Upper lobe of left lung (tissue), 6 donors: ENCODE measurements around the gene ALG1. TPM values are rescaled to one million over a fixed set of nuclear protein-coding genes. Genes with fewer than 3 reads are reported as not detected.

Experiments
- ATAC-seq, 2 donors: fragments of 200-7000 bp; cut with Tn5 transposase; one replicate each; pipeline ENCODE4 v1.9.1; 2022; ENCODE audit warnings: mild to moderate bottlenecking in 2 of 2, moderate library complexity in 2 of 2; ENCODE audit not compliant: low FRiP score in 2 of 2
- DNase-seq, 2 donors: peaks; one replicate each; pipeline ENCODE4 v3.0.0-alpha.2; 2019 to 2020
- H3K27ac ChIP-seq, 4 donors: fragments of 200-600 bp; sonication (generic); one replicate each; pipeline ENCODE4 v1.5.1; 2016 to 2019
- H3K27me3 ChIP-seq, 4 donors: fragments of 200-600 bp; sonication (generic); one replicate each; pipeline ENCODE4 v1.5.1; 2017 to 2019
- H3K36me3 ChIP-seq, 4 donors: fragments of 200-600 bp; sonication (generic); one replicate each; pipeline ENCODE4 v1.5.1; 2016 to 2019
- H3K4me1 ChIP-seq, 4 donors: fragments of 200-600 bp; sonication (generic); one replicate each; pipeline ENCODE4 v1.5.1; 2018 to 2019
- H3K4me3 ChIP-seq, 4 donors: fragments of 200-600 bp; sonication (generic); one replicate each; pipeline ENCODE4 v1.5.1; 2017 to 2019; ENCODE audit warnings: mild to moderate bottlenecking in 2 of 4, moderate library complexity in 1 of 4
- H3K9me3 ChIP-seq, 4 donors: fragments of 200-600 bp; sonication (generic); one replicate each; pipeline ENCODE4 v1.5.1; 2018 to 2019
- EP300 ChIP-seq, 4 donors: sonication (generic); formaldehyde crosslinking; IDR thresholded peaks; one replicate each; pipeline ENCODE4 v1.5.1; 2017; ENCODE audit warnings: antibody characterized with exemption in 4 of 4, control low read depth in 2 of 4
- POLR2A ChIP-seq, 4 donors: fragments of 450-650 bp; IDR thresholded peaks; one replicate each; pipeline ENCODE4 v1.5.1; 2016 to 2017; ENCODE audit warnings: antibody characterized with exemption in 4 of 4, mild to moderate bottlenecking in 2 of 4
- POLR2AphosphoS5 ChIP-seq, 2 donors: sonication (generic); formaldehyde crosslinking; IDR thresholded peaks; one replicate each; pipeline ENCODE4 v1.5.1; 2017; ENCODE audit warnings: antibody characterized with exemption in 2 of 2
- WGBS, 2 donors: methylation state at CpG; one replicate each; pipeline ENCODE4 v1.1.5; 2017 to 2018; 5-methylcytosine and 5-hydroxymethylcytosine counted together
- total RNA-seq, 6 donors: library from RNA; depleted of rRNA in 4 of 6; stranded (reverse); fragments of >200 nt in 4 of 6; gene quantifications; one replicate each; pipeline versions ENCODE4 v1.1.0 to v1.2.1, GENCODE V29; 2016 to 2021
- TF ChIP-seq, protein P1 (sequence below), 6 experiments: fragments of 450-650 bp in 4 of 6; fragments of 200-600 bp in 2 of 6; sonication (generic) in 2 of 6; IDR thresholded peaks; one replicate each; pipeline ENCODE4 v1.5.1; 2016 to 2019; ENCODE audit warnings: antibody characterized with exemption in 6 of 6
- donor health status: DM: no; HTN: no; CAD: no; lungs with moderate emphysema.
- donor health status: DM: no; HTN: yes; CAD: no; lungs with severe emphysema.

ALG1 gene, protein sequence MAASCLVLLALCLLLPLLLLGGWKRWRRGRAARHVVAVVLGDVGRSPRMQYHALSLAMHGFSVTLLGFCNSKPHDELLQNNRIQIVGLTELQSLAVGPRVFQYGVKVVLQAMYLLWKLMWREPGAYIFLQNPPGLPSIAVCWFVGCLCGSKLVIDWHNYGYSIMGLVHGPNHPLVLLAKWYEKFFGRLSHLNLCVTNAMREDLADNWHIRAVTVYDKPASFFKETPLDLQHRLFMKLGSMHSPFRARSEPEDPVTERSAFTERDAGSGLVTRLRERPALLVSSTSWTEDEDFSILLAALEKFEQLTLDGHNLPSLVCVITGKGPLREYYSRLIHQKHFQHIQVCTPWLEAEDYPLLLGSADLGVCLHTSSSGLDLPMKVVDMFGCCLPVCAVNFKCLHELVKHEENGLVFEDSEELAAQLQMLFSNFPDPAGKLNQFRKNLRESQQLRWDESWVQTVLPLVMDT
- total RNA-seq = 10 to 100 TPM; 10.5 to 24.0 (median 21.9) TPM

DNA sequence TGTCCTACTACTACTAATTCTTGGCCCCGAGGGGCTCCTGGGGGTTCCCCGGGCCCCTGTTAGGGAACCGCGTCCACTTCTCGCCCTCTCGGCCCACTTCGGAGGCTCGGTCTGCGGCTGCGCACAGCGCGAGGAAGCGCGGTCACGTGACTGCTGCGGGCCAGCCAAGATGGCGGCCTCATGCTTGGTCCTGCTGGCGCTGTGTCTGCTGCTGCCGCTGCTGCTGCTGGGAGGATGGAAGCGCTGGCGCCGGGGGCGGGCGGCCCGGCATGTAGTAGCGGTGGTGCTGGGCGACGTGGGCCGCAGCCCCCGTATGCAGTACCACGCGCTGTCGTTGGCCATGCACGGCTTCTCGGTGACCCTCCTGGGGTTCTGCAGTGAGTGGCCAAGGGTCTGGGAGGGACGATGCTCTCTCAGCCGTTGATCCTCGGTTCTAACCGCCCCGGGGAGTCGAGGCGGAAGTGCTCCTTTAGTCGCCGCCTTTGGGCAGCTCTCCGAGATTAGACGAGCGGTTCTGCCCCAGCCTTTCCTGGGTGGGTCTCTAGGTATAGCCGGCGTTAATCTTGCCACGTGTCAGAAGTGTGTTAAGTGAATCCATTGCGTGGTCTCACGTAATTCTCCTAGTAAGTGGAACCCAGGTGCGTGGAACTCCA lies at the start of gene ALG1:
TSS of gene ALG1 (plus strand) at position 163 of the 653 bp plus-strand sequence. CDS start at position 170, 7 bp downstream.
- Histone ChIP-seq H3K9me3 (no peaks in the 10 kb centered on the region), H3K4me1 (peaks cover 11 to 25% (median 15%) of the 10 kb centered on the region in 4 donors), H3K4me3 (peak within 1 kb of the TSS; percentile 66 to 77 (median 69)), H3K36me3 (peaks cover 0 to 27% (median 16%) of the 10 kb centered on the region in 4 donors), H3K27me3 (no peaks in the 10 kb centered on the region), H3K27ac (peak within 1 kb of the TSS; percentile 76 to 85 (median 82))
- WGBS, 2 donors = 0% methylated on average over 21 to 40 of the region's 53 CpGs
- TF ChIP-seq EP300 (IDR thresholded peaks at IDR 0.05) (no peak), POLR2AphosphoS5 (IDR thresholded peaks at IDR 0.05) (peak; percentile 87 to 91), POLR2A (IDR thresholded peaks at IDR 0.05) (peak; percentile 13 to 88 (median 63))
- TF ChIP-seq, protein P1, sequence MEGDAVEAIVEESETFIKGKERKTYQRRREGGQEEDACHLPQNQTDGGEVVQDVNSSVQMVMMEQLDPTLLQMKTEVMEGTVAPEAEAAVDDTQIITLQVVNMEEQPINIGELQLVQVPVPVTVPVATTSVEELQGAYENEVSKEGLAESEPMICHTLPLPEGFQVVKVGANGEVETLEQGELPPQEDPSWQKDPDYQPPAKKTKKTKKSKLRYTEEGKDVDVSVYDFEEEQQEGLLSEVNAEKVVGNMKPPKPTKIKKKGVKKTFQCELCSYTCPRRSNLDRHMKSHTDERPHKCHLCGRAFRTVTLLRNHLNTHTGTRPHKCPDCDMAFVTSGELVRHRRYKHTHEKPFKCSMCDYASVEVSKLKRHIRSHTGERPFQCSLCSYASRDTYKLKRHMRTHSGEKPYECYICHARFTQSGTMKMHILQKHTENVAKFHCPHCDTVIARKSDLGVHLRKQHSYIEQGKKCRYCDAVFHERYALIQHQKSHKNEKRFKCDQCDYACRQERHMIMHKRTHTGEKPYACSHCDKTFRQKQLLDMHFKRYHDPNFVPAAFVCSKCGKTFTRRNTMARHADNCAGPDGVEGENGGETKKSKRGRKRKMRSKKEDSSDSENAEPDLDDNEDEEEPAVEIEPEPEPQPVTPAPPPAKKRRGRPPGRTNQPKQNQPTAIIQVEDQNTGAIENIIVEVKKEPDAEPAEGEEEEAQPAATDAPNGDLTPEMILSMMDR (IDR thresholded peaks at IDR 0.05) = peak in 2 of 6 experiments; percentile 14 to 20
- peak; percentile 90 to 96 for ATAC-seq
- DNase-seq = peak; percentile 88 to 98

DNA sequence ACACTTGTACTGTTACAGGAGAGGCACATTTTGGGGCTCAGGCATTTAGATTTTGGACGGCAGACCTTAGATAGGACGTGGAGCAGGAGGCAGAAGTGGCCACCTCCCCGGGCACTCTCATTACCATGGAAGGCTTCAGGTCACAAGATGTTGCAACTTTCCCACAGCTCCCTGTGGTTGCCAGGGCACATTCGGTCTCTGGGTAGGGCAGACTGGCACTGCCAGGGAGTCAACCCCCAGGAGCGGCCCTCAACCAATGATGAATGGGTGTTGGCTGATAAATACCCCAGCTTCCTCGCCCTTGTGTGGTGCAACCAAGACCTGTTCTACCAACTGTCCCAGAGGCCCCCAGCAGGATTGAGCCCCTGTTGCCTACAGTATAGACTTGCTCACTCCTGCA lies 49.1 kb upstream of the ALG1 start:
- 83 to 85% methylated on average over 2 to 6 of the region's 6 CpGs for WGBS, 2 donors
- TF ChIP-seq EP300 (IDR thresholded peaks at IDR 0.05) (no peak), POLR2A (IDR thresholded peaks at IDR 0.05) (no peak), POLR2AphosphoS5 (IDR thresholded peaks at IDR 0.05) (no peak)
- TF ChIP-seq, protein P1 (IDR thresholded peaks at IDR 0.05) = no peak
- DNase-seq (no peak), ATAC-seq (no peak)
- Histone ChIP-seq H3K27ac (no peak overlapping the region), H3K4me1 (no peaks in the 10 kb centered on the region), H3K27me3 (no peaks in the 10 kb centered on the region), H3K9me3 (no peaks in the 10 kb centered on the region), H3K4me3 (no peak overlapping the region), H3K36me3 (peaks cover 0 to 19% (median 7%) of the 10 kb centered on the region in 4 donors)

DNA sequence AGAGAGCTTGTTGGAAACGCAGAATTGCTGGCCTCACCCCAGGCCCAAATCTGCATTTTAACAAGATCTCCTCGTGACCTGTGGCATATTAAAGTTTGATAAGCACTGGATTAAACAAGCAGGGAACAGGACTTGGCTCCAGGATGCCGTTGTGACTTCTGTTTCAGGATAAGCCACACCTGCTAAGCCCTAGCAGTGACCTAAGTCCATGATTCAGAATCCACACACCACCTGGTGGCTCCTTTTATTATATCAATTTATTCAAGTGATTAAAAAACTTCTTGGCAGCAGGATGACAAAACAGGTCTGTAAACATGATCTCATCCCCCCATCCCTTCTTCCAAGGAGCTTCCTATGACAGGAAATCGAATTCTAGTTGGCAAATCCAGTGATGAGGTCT lies 47.0 kb upstream of the ALG1 start:
- ATAC-seq (no peak), DNase-seq (no peak)
- Histone ChIP-seq H3K9me3 (no peaks in the 10 kb centered on the region), H3K27me3 (no peaks in the 10 kb centered on the region), H3K36me3 (peaks cover 0 to 39% (median 23%) of the 10 kb centered on the region in 4 donors), H3K4me3 (no peak overlapping the region), H3K27ac (no peak overlapping the region), H3K4me1 (no peaks in the 10 kb centered on the region)
- 65 to 76% methylated on average over 4 of the region's 4 CpGs for WGBS, 2 donors
- TF ChIP-seq, protein P1 (IDR thresholded peaks at IDR 0.05) = peak in 1 of 6 experiments; percentile 13
- no peak for TF ChIP-seq POLR2A (IDR thresholded peaks at IDR 0.05)
- TF ChIP-seq EP300 (IDR thresholded peaks at IDR 0.05) = no peak
- no peak for TF ChIP-seq POLR2AphosphoS5 (IDR thresholded peaks at IDR 0.05)

DNA sequence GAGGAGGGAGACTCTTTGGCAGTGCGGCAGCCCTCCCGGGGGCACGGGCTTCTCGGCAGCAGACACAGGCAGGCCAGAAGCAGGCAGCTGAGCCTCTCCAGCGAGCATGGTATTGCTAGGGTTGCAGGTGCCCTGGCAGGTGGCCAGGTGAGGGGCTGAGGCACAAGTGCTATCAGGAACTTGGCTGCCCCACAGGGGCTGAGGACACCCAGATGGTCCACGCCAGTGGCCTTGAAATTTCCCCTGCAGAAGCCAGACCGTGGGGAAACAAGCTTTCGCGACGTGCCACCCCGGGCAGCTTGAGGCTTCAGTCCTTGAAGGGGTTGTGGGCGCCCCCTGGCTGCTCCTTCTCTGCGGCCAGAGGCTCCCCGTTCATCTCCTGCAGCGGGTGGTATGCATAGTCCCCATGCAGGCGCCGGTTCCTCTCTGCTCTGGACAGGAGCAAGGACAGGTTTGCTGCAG lies 46.4 kb upstream of the ALG1 start:
- no peak overlapping the region for H3K4me3 ChIP-seq
- no peak for ATAC-seq

More for the DNA sequence above, 46.4 kb upstream of the ALG1 start:
- no peaks in the 10 kb centered on the region for H3K27me3 ChIP-seq
- TF ChIP-seq EP300 (IDR thresholded peaks at IDR 0.05) (no peak), POLR2AphosphoS5 (IDR thresholded peaks at IDR 0.05) (no peak), POLR2A (IDR thresholded peaks at IDR 0.05) (no peak)
- TF ChIP-seq, protein P1 (IDR thresholded peaks at IDR 0.05) = no peak
- DNase-seq = no peak
- H3K4me1 ChIP-seq = no peaks in the 10 kb centered on the region
- no peak overlapping the region for H3K27ac ChIP-seq
- WGBS, 2 donors = 64 to 75% methylated on average over 13 to 16 of the region's 17 CpGs
- no peaks in the 10 kb centered on the region for H3K9me3 ChIP-seq
- H3K36me3 ChIP-seq = peaks cover 0 to 39% (median 26%) of the 10 kb centered on the region in 4 donors
